ENCODE data around the gene TBXAS1.
"Not testable (repeated sequence)": the region's sequence is repeated elsewhere in the genome, so short reads cannot be mapped to it uniquely, and the experiment has no call there.

Gene TBXAS1

GRCh38 chr7:139828446-139828845 is 618 bp upstream of the TBXAS1 start:
- no peak for DNase-seq

GRCh38 chr7:139829775-139830117 is 682 bp downstream of the TBXAS1 start:
- no peak for DNase-seq

GRCh38 chr7:139830292-139830691 is 1.2 kb downstream of the TBXAS1 start:
- no peak for DNase-seq

- DNase-seq: no peak
Measured at GRCh38 chr7:139830782-139831501, 1.9 kb downstream of the TBXAS1 start.

- DNase-seq: not testable (repeated sequence)
Measured at GRCh38 chr7:139835848-139836247, 6.8 kb downstream of the TBXAS1 start.

- DNase-seq: not testable (repeated sequence)
Measured at GRCh38 chr7:139837291-139837690, 8.2 kb downstream of the TBXAS1 start.

GRCh38 chr7:139838276-139838675 is 9.2 kb downstream of the TBXAS1 start:
- no peak for DNase-seq

GRCh38 chr7:139838876-139839275 is 9.8 kb downstream of the TBXAS1 start:
- DNase-seq: no peak

GRCh38 chr7:139840776-139841175 is 11.7 kb downstream of the TBXAS1 start:
- no peak for DNase-seq

- no peak for DNase-seq
Measured at GRCh38 chr7:139842401-139843210, 13.5 kb downstream of the TBXAS1 start.

GRCh38 chr7:139843211-139843537 is 14.1 kb downstream of the TBXAS1 start:
- DNase-seq: not testable (repeated sequence)

GRCh38 chr7:139844779-139845442 is 15.8 kb downstream of the TBXAS1 start:
- DNase-seq: no peak

GRCh38 chr7:139845443-139845805 is 16.4 kb downstream of the TBXAS1 start:
- DNase-seq: no peak

- DNase-seq: no peak
Measured at GRCh38 chr7:139846297-139846696, 17.2 kb downstream of the TBXAS1 start.

GRCh38 chr7:139848274-139848673 is 19.2 kb downstream of the TBXAS1 start:
- DNase-seq: no peak

GRCh38 chr7:139850906-139851305 is 21.8 kb downstream of the TBXAS1 start:
- DNase-seq: no peak

- no peak for DNase-seq
Measured at GRCh38 chr7:139851770-139852481, 22.9 kb downstream of the TBXAS1 start.

- DNase-seq: no peak
Measured at GRCh38 chr7:139852482-139852845, 23.4 kb downstream of the TBXAS1 start.

- no peak for DNase-seq
Measured at GRCh38 chr7:139853506-139854123, 24.6 kb downstream of the TBXAS1 start.

- DNase-seq: no peak
Measured at GRCh38 chr7:139854124-139854511, 25.1 kb downstream of the TBXAS1 start.

- no peak for DNase-seq
Measured at GRCh38 chr7:139854803-139855497, 25.9 kb downstream of the TBXAS1 start.

- DNase-seq: no peak
Measured at GRCh38 chr7:139855498-139856270, 26.6 kb downstream of the TBXAS1 start.
